Measurements from ENCODE around the gene SERF1B. TPM values are rescaled to one million over a fixed set of nuclear protein-coding genes. Genes with fewer than 3 reads are reported as not detected.
"Not testable (repeated sequence)": the region's sequence is repeated elsewhere in the genome, so short reads cannot be mapped to it uniquely, and the experiment has no call there.

SERF1B gene
- 26.4 TPM for total RNA-seq (2021; ENCODE audit: unreplicated experiment)
- polyA plus RNA-seq (2012) = 14.4 and 27.5 TPM in 2 replicates
- Bru-seq, nascent RNA = percentile 37 among the genes with signal in this experiment
- BruChase-seq, experiment 1, labeled RNA remaining after a 6-hour chase = percentile 33 among the genes with signal in this experiment
- BruChase-seq, experiment 2, labeled RNA remaining after a 2-hour chase = percentile 39 among the genes with signal in this experiment
- long read RNA-seq, transcript SERF1B-202 (3 exons, 703 nt) = major isoform, 6 of 12 reads
- long read RNA-seq, partial matches to known transcripts = 2 of 12 reads
- long read RNA-seq, other reads (novel, unspliced or antisense) = 3 of 12 reads

DNA sequence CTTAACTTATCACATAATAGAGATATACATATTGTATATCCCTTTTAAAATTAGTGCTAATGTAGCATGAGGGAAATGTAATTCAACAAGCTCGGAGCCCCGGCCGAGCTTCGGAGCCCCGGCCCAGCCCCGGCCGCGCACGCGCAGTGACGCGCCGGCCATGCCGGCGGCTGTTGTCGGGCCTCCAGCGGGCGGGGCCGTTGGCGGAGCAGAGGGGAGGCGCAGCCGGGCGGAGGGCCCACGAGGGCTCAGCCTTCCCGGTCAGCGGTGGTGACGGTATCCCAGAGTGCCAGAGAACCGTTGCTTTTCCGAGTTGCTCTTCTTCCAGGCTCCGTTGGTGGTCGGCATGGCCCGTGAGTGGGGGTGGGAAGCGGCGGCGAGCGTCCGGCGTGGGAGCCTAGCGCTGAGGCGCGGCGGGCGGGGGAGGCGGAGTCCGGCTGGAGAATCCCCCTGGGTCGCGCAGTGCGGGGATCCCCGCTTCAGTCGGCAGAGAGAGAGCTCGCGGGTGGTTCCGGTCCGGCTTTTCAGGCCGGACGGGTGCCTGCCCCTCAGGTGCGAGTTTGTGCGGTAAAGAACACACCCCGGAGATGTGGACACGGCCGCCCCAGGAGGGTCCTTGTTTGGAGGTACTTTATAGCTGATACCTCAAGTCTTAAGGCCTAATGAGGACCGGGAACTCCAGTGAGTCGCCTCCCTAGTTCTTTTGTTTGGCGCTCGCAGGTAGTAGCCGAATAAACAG is at the start of gene SERF1B:
TSS of gene SERF1B (plus strand) at position 146 of the 739 bp plus-strand sequence. CDS start at position 347, 201 bp downstream.
- H3K36me3 ChIP-seq (ENCODE audit: control insufficient read depth in 1 of 2, insufficient read depth in 2 of 2, low read length in 2 of 2); H3K79me2 ChIP-seq (ENCODE audit: insufficient read depth, low read length); H4K20me1 ChIP-seq (ENCODE audit: insufficient read depth); H3K9me2 ChIP-seq (ENCODE audit: insufficient read depth); H3K9me3 ChIP-seq (ENCODE audit: control insufficient read depth in 1 of 2, insufficient read depth in 1 of 2, low read depth in 1 of 2, low read length in 2 of 2); H3K27ac ChIP-seq (ENCODE audit: low read depth, low read length); H3K4me3 ChIP-seq (replicated peaks in 1 of 2; ENCODE audit: low read depth in 1 of 2, low read length in 2 of 2); H3K27me3 ChIP-seq (ENCODE audit: insufficient read depth, low read length); RAD21 ChIA-PET (ENCODE audit: low non-redundant PET in 1 of 2, low total read pairs in 2 of 2, uncharacterized antibody in 2 of 2, unreplicated experiment in 2 of 2); H3K9ac ChIP-seq (ENCODE audit: low read length); H3K4me2 ChIP-seq (ENCODE audit: low read length); H3K4me1 ChIP-seq (ENCODE audit: control insufficient read depth in 1 of 2, insufficient read depth in 2 of 2, low read length in 2 of 2); CTCF ChIA-PET; H2AFZ ChIP-seq (ENCODE audit: low read depth, low read length, poor library complexity, severe bottlenecking); POLR2A ChIA-PET; intact Hi-C loops (cut with micrococcal nuclease); DNase-seq (ENCODE audit: low read depth, low spot score); BruUV-seq (replicated peaks): not testable (repeated sequence)
- peak; percentile 93 for ATAC-seq

DNA sequence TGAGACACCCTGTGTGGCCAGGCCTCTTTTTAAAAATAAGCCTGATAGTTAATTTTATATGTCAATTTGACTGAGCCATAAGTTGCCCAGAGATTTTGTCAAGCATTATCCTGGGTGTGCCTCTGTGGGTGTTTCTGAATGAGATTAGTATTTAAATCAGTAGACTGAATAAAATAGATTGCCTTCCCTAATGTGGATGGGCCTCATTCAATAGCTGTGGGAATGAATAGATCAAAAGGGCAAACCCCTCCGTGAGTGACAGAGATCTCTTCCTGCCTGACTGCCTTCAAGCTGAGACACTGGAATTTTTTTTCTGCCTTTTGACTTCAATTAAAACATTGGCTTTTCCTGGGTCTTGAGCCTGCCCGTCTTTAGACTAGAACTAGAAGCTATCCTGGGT is 33.3 kb upstream of the SERF1B start:
- H3K27me3 ChIP-seq (ENCODE audit: insufficient read depth, low read length); H3K4me1 ChIP-seq (ENCODE audit: control insufficient read depth in 1 of 2, insufficient read depth in 2 of 2, low read length in 2 of 2); BruUV-seq (replicated peaks); RAD21 ChIA-PET (ENCODE audit: low non-redundant PET in 1 of 2, low total read pairs in 2 of 2, uncharacterized antibody in 2 of 2, unreplicated experiment in 2 of 2); H3K27ac ChIP-seq (ENCODE audit: low read depth, low read length); H3K9me3 ChIP-seq (ENCODE audit: control insufficient read depth in 1 of 2, insufficient read depth in 1 of 2, low read depth in 1 of 2, low read length in 2 of 2); H3K9ac ChIP-seq (ENCODE audit: low read length); H4K20me1 ChIP-seq (ENCODE audit: insufficient read depth); H2AFZ ChIP-seq (ENCODE audit: low read depth, low read length, poor library complexity, severe bottlenecking); H3K4me2 ChIP-seq (ENCODE audit: low read length); ATAC-seq; H3K4me3 ChIP-seq (replicated peaks in 1 of 2; ENCODE audit: low read depth in 1 of 2, low read length in 2 of 2); H3K79me2 ChIP-seq (ENCODE audit: insufficient read depth, low read length); CTCF ChIA-PET; DNase-seq (ENCODE audit: low read depth, low spot score); POLR2A ChIA-PET; intact Hi-C loops (cut with micrococcal nuclease); H3K36me3 ChIP-seq (ENCODE audit: control insufficient read depth in 1 of 2, insufficient read depth in 2 of 2, low read length in 2 of 2); H3K9me2 ChIP-seq (ENCODE audit: insufficient read depth): not testable (repeated sequence)

DNA sequence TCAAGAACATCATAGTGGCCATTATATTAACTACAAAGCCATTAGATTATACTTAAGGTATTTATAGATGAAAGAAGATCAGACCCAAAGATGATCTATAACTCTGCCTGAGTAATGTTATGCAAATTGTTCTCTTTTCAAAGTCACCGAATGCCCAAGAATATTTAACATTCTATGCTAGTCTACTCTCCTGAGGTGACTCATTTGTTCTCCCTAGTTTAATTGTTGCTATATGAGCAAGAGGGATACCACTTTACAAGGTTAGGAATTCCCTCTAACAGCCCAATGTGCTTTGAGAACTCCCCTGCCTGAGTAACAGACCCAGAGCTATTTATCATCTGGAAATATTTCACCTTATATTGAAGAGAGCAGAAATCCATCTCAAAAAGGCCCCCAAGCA is 29.5 kb upstream of the SERF1B start:
- H3K36me3 ChIP-seq (ENCODE audit: control insufficient read depth in 1 of 2, insufficient read depth in 2 of 2, low read length in 2 of 2); ATAC-seq; H4K20me1 ChIP-seq (ENCODE audit: insufficient read depth); H2AFZ ChIP-seq (ENCODE audit: low read depth, low read length, poor library complexity, severe bottlenecking); H3K9me2 ChIP-seq (ENCODE audit: insufficient read depth); H3K4me1 ChIP-seq (ENCODE audit: control insufficient read depth in 1 of 2, insufficient read depth in 2 of 2, low read length in 2 of 2); H3K79me2 ChIP-seq (ENCODE audit: insufficient read depth, low read length); DNase-seq (ENCODE audit: low read depth, low spot score); RAD21 ChIA-PET (ENCODE audit: low non-redundant PET in 1 of 2, low total read pairs in 2 of 2, uncharacterized antibody in 2 of 2, unreplicated experiment in 2 of 2); intact Hi-C loops (cut with micrococcal nuclease); BruUV-seq (replicated peaks); H3K27me3 ChIP-seq (ENCODE audit: insufficient read depth, low read length); H3K9me3 ChIP-seq (ENCODE audit: control insufficient read depth in 1 of 2, insufficient read depth in 1 of 2, low read depth in 1 of 2, low read length in 2 of 2); H3K9ac ChIP-seq (ENCODE audit: low read length); POLR2A ChIA-PET; CTCF ChIA-PET; H3K27ac ChIP-seq (ENCODE audit: low read depth, low read length); H3K4me3 ChIP-seq (replicated peaks in 1 of 2; ENCODE audit: low read depth in 1 of 2, low read length in 2 of 2); H3K4me2 ChIP-seq (ENCODE audit: low read length): not testable (repeated sequence)

DNA sequence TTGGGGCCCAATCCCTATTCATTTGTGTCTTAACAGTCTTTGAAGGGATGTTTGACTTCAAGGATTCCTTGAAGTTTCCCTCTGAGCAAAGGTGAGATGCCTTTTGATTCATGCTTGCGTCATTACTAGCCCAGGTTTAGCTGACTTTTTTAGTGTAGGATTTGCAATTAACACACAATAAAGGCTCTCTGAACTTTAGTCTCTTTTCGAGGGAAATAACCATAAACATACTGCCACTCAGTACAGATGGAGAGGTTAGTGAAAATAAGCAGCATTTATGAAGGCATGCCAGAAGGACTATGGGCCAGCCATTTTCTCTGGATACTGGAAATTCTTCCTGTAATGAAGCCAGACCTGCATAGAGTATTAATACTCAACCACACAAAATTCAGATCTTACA is 4.4 kb upstream of the SERF1B start:
- POLR2A ChIA-PET; H3K9me3 ChIP-seq (ENCODE audit: control insufficient read depth in 1 of 2, insufficient read depth in 1 of 2, low read depth in 1 of 2, low read length in 2 of 2); H2AFZ ChIP-seq (ENCODE audit: low read depth, low read length, poor library complexity, severe bottlenecking); ATAC-seq; H3K27ac ChIP-seq (ENCODE audit: low read depth, low read length); H3K9me2 ChIP-seq (ENCODE audit: insufficient read depth); H3K4me2 ChIP-seq (ENCODE audit: low read length); H3K79me2 ChIP-seq (ENCODE audit: insufficient read depth, low read length); H4K20me1 ChIP-seq (ENCODE audit: insufficient read depth); BruUV-seq (replicated peaks); H3K27me3 ChIP-seq (ENCODE audit: insufficient read depth, low read length); H3K4me3 ChIP-seq (replicated peaks in 1 of 2; ENCODE audit: low read depth in 1 of 2, low read length in 2 of 2); H3K4me1 ChIP-seq (ENCODE audit: control insufficient read depth in 1 of 2, insufficient read depth in 2 of 2, low read length in 2 of 2); DNase-seq (ENCODE audit: low read depth, low spot score); intact Hi-C loops (cut with micrococcal nuclease); RAD21 ChIA-PET (ENCODE audit: low non-redundant PET in 1 of 2, low total read pairs in 2 of 2, uncharacterized antibody in 2 of 2, unreplicated experiment in 2 of 2); H3K36me3 ChIP-seq (ENCODE audit: control insufficient read depth in 1 of 2, insufficient read depth in 2 of 2, low read length in 2 of 2); H3K9ac ChIP-seq (ENCODE audit: low read length); CTCF ChIA-PET: not testable (repeated sequence)
